ENCODE results near the gene LCN1.

DNA sequence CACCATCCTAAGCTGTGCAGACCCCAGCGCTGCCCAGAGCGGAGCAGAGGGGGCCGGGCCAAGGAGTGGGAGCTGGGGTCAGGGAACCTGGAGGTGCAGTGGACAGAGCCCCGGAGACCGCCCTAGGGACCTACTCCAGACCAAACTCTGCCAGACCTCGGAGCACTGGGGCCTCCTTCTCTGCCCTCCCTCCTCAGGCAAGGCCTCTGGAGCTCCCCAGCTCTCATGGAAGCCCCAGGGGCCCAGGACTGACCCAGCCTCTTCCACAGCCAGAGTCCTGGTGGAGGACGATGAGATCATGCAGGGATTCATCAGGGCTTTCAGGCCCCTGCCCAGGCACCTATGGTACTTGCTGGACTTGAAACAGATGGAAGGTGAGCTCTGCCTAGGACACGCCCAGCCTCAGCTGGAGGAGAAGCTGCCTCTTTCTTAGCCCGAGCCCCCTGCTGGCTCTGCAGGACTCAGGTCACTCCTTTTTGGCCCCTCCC, 43.9 kb downstream of the LCN1 start:
- TF ChIP-seq, protein P1, sequence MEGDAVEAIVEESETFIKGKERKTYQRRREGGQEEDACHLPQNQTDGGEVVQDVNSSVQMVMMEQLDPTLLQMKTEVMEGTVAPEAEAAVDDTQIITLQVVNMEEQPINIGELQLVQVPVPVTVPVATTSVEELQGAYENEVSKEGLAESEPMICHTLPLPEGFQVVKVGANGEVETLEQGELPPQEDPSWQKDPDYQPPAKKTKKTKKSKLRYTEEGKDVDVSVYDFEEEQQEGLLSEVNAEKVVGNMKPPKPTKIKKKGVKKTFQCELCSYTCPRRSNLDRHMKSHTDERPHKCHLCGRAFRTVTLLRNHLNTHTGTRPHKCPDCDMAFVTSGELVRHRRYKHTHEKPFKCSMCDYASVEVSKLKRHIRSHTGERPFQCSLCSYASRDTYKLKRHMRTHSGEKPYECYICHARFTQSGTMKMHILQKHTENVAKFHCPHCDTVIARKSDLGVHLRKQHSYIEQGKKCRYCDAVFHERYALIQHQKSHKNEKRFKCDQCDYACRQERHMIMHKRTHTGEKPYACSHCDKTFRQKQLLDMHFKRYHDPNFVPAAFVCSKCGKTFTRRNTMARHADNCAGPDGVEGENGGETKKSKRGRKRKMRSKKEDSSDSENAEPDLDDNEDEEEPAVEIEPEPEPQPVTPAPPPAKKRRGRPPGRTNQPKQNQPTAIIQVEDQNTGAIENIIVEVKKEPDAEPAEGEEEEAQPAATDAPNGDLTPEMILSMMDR (optimal IDR thresholded peaks at IDR 0.05 in 1 of 3, IDR thresholded peaks at IDR 0.05 in 1 of 3, conservative IDR thresholded peaks at IDR 0.05 in 1 of 3; ENCODE audit: extremely low read depth in 1 of 3, insufficient read depth in 2 of 3, low read length in 3 of 3): no peak
- no peak for TF ChIP-seq EZH2 (IDR thresholded peaks at IDR 0.05; ENCODE audit: low read length)
